H1 (cell line): ENCODE data around the gene RASGRP1. TPM values are rescaled to one million over a fixed set of nuclear protein-coding genes. Genes with fewer than 3 reads are reported as not detected.

Experiments
- CTCF ChIA-PET: fragments of 300-600 bp; sonication (Branson Sonifier 250); formaldehyde crosslinking; loops from one replicate; lab custom pipeline; 2021; ENCODE audit not compliant: partially characterized antibody; lab: Charles Lee
- POLR2A ChIA-PET: fragments of 300-600 bp; sonication (Branson Sonifier 250); formaldehyde crosslinking; loops from one replicate; lab custom pipeline; 2021; ENCODE audit warnings: inconsistent platforms; ENCODE audit not compliant: partially characterized antibody; lab: Charles Lee
- DNase-seq, 2 experiments: peaks; one replicate each; pipeline versions ENCODE4 v3.0.0 to v3.0.0-alpha.2; 2010 to 2022; ENCODE audit warnings: low spot score in 2 of 2, low read depth in 1 of 2, mixed read lengths in 1 of 2
- FAIRE-seq: peaks from 2 replicates; lab custom pipeline; 2011; peaks lifted over from hg19 to GRCh38; lab: Jason Lieb, UNC
- H2AFZ ChIP-seq: 2 replicates; pipeline ENCODE4 v1.8.1; 2012; ENCODE audit warnings: low read length, inconsistent platforms
- H2AK5ac ChIP-seq: 2 replicates; pipeline ENCODE4 v1.6.1; 2013; ENCODE audit warnings: low read depth, low read length
- H2BK120ac ChIP-seq: replicated peaks from 2 replicates; pipeline ENCODE3; 2013; ENCODE audit warnings: low read depth, low read length, inconsistent platforms
- H2BK12ac ChIP-seq: 2 replicates; pipeline ENCODE4 v1.6.1; 2013; ENCODE audit warnings: low read depth, low read length
- H2BK15ac ChIP-seq: 2 replicates; pipeline ENCODE4 v1.6.1; 2013; ENCODE audit warnings: low read length
- H2BK20ac ChIP-seq: 2 replicates; pipeline ENCODE4 v1.6.1; 2013; ENCODE audit warnings: low read length
- H2BK5ac ChIP-seq: 2 replicates; pipeline ENCODE4 v1.6.1; 2013; ENCODE audit warnings: low read depth, low read length
- H3K14ac ChIP-seq: 2 replicates; pipeline ENCODE4 v1.6.1; 2013; ENCODE audit warnings: inconsistent platforms; ENCODE audit not compliant: insufficient read length
- H3K18ac ChIP-seq: 2 replicates; pipeline ENCODE4 v1.6.1; 2013; ENCODE audit warnings: low read length; ENCODE audit errors: extremely low read depth
- H3K23ac ChIP-seq: 2 replicates; pipeline ENCODE4 v1.6.1; 2013; ENCODE audit warnings: inconsistent platforms; ENCODE audit not compliant: insufficient read length
- H3K23me2 ChIP-seq: 2 replicates; pipeline ENCODE4 v1.6.1; 2013; ENCODE audit warnings: low read depth, low read length
- H3K27ac ChIP-seq: 2 replicates; pipeline ENCODE4 v1.6.1; 2011; ENCODE audit warnings: low read depth, low read length, inconsistent platforms
- H3K27me3 ChIP-seq, 4 experiments: replicated peaks in 1 of 4; 1 replicate in 1 of 4; 2 replicates in 3 of 4; pipeline versions ENCODE4 v1.6.1 to v1.8.1; 2011 to 2013; ENCODE audit warnings: low read length in 3 of 4, mild to moderate bottlenecking in 3 of 4, inconsistent platforms in 2 of 4, mixed read lengths in 2 of 4, moderate library complexity in 1 of 4; ENCODE audit not compliant: control insufficient read depth in 3 of 4, insufficient read depth in 3 of 4; ENCODE audit errors: extremely low read depth in 1 of 4
- H3K36me3 ChIP-seq, 4 experiments: 2 replicates each; pipeline versions ENCODE4 v1.6.1 to v1.8.1; 2011 to 2013; ENCODE audit warnings: mild to moderate bottlenecking in 4 of 4, low read length in 3 of 4, moderate library complexity in 2 of 4, control low read depth in 1 of 4, inconsistent platforms in 1 of 4; ENCODE audit not compliant: insufficient read depth in 4 of 4, control insufficient read depth in 2 of 4
- H3K4ac ChIP-seq: replicated peaks from 2 replicates; pipeline ENCODE3; 2013; ENCODE audit warnings: low read length, low read depth, mixed read lengths, inconsistent platforms; ENCODE audit not compliant: insufficient read length
- H3K4me1 ChIP-seq, 4 experiments: replicated peaks in 1 of 4; 1 replicate in 1 of 4; 2 replicates in 3 of 4; pipeline versions ENCODE4 v1.6.1 to v1.8.1; 2011 to 2013; ENCODE audit warnings: low read length in 3 of 4, inconsistent platforms in 2 of 4, mixed read lengths in 1 of 4; ENCODE audit not compliant: insufficient read depth in 4 of 4, control insufficient read depth in 3 of 4
- H3K4me2 ChIP-seq, 2 experiments: 2 replicates each; pipeline versions ENCODE4 v1.6.1 to v1.8.1; 2011 to 2013; ENCODE audit warnings: low read depth in 2 of 2, low read length in 2 of 2, control low read depth in 1 of 2, inconsistent platforms in 1 of 2, mild to moderate bottlenecking in 1 of 2; ENCODE audit not compliant: insufficient read depth in 1 of 2
- H3K4me3 ChIP-seq, 4 experiments: fragments of 200-600, 300-600 bp in 1 of 4; sonication (generic), shearing (Covaris generic), sonication (Bioruptor Twin) in 1 of 4; 2 replicates each; pipeline versions ENCODE4 v1.5.1 to v1.8.1; 2011 to 2016; ENCODE audit warnings: low read length in 4 of 4, low read depth in 3 of 4, control low read depth in 2 of 4, inconsistent platforms in 2 of 4, mild to moderate bottlenecking in 2 of 4, mixed read lengths in 1 of 4, moderate library complexity in 1 of 4; ENCODE audit not compliant: insufficient read depth in 2 of 4; ENCODE audit errors: extremely low read depth in 1 of 4
- H3K56ac ChIP-seq: replicated peaks from 2 replicates; pipeline ENCODE3; 2013; ENCODE audit warnings: low read depth, mild to moderate bottlenecking, mixed read lengths, low read length, inconsistent platforms; ENCODE audit not compliant: insufficient read length
- H3K79me1 ChIP-seq: 2 replicates; pipeline ENCODE4 v1.6.1; 2013; ENCODE audit warnings: low read depth, low read length, control low read depth
- H3K79me2 ChIP-seq, 2 experiments: 2 replicates each; pipeline versions ENCODE4 v1.6.1 to v1.8.1; 2012 to 2013; ENCODE audit warnings: low read length in 2 of 2, mild to moderate bottlenecking in 2 of 2, inconsistent platforms in 1 of 2; ENCODE audit not compliant: insufficient read depth in 2 of 2, control insufficient read depth in 1 of 2
- H3K9ac ChIP-seq, 4 experiments: replicated peaks in 1 of 4; 1 replicate in 1 of 4; 2 replicates in 3 of 4; pipeline versions ENCODE4 v1.6.1 to v1.8.1; 2011 to 2013; ENCODE audit warnings: low read depth in 3 of 4, low read length in 3 of 4, control low read depth in 2 of 4, mild to moderate bottlenecking in 2 of 4, moderate library complexity in 2 of 4, inconsistent platforms in 1 of 4; ENCODE audit errors: extremely low read depth in 1 of 4
- H3K9me3 ChIP-seq, 2 experiments: 2 replicates each; pipeline versions ENCODE4 v1.6.1 to v1.8.1; 2012 to 2013; ENCODE audit warnings: mild to moderate bottlenecking in 2 of 2, moderate library complexity in 2 of 2, control low read depth in 1 of 2, inconsistent platforms in 1 of 2, low read depth in 1 of 2, low read length in 1 of 2, mixed read lengths in 1 of 2; ENCODE audit not compliant: insufficient read depth in 2 of 2
- H4K20me1 ChIP-seq, 2 experiments: replicated peaks in 1 of 2; 2 replicates each; pipeline versions ENCODE3 to v1.8.1; 2011 to 2013; ENCODE audit warnings: inconsistent platforms in 2 of 2, low read length in 2 of 2, mild to moderate bottlenecking in 1 of 2; ENCODE audit not compliant: insufficient read depth in 2 of 2, control insufficient read depth in 1 of 2
- H4K5ac ChIP-seq: 2 replicates; pipeline ENCODE4 v1.6.1; 2013; ENCODE audit warnings: low read length, low read depth, mixed read lengths, inconsistent platforms; ENCODE audit not compliant: insufficient read length
- H4K8ac ChIP-seq: 2 replicates; pipeline ENCODE4 v1.8.0; 2013; ENCODE audit warnings: mild to moderate bottlenecking, moderate library complexity, low read length, inconsistent platforms; ENCODE audit not compliant: insufficient read depth; ENCODE audit errors: extremely low read depth
- H4K91ac ChIP-seq: replicated peaks from 2 replicates; pipeline ENCODE3; 2013; ENCODE audit warnings: low read length, mixed read lengths, inconsistent platforms; ENCODE audit not compliant: insufficient read length
- BCL11A ChIP-seq, 2 experiments: IDR thresholded peaks; one replicate each; pipeline ENCODE4 v1.6.1; 2011; ENCODE audit warnings: low read depth in 2 of 2, low read length in 2 of 2, mild to moderate bottlenecking in 2 of 2
- CEBPB ChIP-seq: IDR thresholded peaks from 2 replicates; pipeline ENCODE4 v1.6.1; 2012; ENCODE audit warnings: low read depth, low read length
- RBBP5 ChIP-seq: IDR thresholded peaks from 2 replicates; pipeline ENCODE4 v1.7.1; 2012; ENCODE audit warnings: low read depth, mild to moderate bottlenecking, inconsistent platforms, low read length, moderate library complexity, borderline replicate concordance
- TAF7 ChIP-seq: optimal IDR thresholded peaks from 2 replicates; pipeline ENCODE3; 2011; ENCODE audit warnings: low read depth, mild to moderate bottlenecking, inconsistent platforms, low read length, moderate library complexity, borderline replicate concordance
- WGBS, 2 experiments: shearing (Covaris generic) in 1 of 2; methylation state at CpG; one replicate each; pipeline versions ENCODE4 v1.1.6 to v1.1.7; 2013 to 2015; ENCODE audit warnings: low lambda C conversion rate in 2 of 2, mixed read lengths in 2 of 2, inconsistent platforms in 1 of 2, low coverage in 1 of 2, missing lambda C conversion rate in 1 of 2; ENCODE audit not compliant: insufficient replicate concordance in 2 of 2, insufficient coverage in 1 of 2, insufficient read length in 1 of 2; ENCODE audit errors: extremely low coverage in 1 of 2, missing lambda C conversion rate in 1 of 2; 5-methylcytosine and 5-hydroxymethylcytosine counted together
- polyA plus RNA-seq, 7 experiments: library from polyadenylated mRNA; depleted of rRNA in 3 of 7; stranded (reverse) in 5 of 7; unstranded in 2 of 7; fragments of >200 nt in 5 of 7; fragments of 200-250 nt in 2 of 7; gene quantifications; 1 replicate in 5 of 7; 2 replicates in 1 of 7; 4 replicates in 1 of 7; pipeline versions ENCODE4 v1.2.1 to v1.2.3, GENCODE V29; 2011 to 2013; ENCODE audit warnings: missing spikeins in 2 of 7, mixed read lengths in 2 of 7
- total RNA-seq: library from RNA; stranded (reverse); fragmentation: NEBNext Ultra II Directional; extraction: Animal tissue kit (Norgen Biotek cat#: 25700); gene quantifications from 2 replicates; pipeline ENCODE4 v1.2.1, GENCODE V29; 2021

RASGRP1 gene
- total and polyA plus RNA-seq, 2 of the 8 experiments (the other 6 are each of a cell fraction or from before 2014, with no cell fraction given) = 1.1 to 2.1 TPM

DNA sequence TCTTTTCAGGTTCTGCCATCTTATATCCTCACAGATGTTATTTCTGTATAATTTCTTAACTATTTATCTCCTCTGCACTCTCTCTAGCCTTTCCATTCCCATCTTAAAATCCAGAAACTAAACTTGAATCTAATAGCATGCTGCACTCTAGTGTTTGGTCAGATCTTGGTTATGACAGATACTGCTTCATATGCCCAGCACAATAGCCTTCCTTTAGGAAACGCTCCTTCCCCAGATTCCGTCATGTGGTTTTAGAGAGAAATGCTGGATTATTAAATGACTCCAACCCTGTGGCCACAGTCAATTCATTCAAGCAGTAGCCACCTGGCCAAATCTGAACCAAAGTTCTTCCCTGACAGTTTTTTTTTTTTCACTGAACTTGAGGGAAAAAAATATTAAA lies 19.4 kb downstream of the RASGRP1 start:
- H2BK12ac ChIP-seq = no peak overlapping the region
- no peak overlapping the region for H2BK20ac ChIP-seq
- H3K14ac ChIP-seq = no peak overlapping the region
- no peak overlapping the region for H2AFZ ChIP-seq
- H4K20me1 ChIP-seq = no peaks in the 10 kb centered on the region
- FAIRE-seq = no peak
- H3K9ac ChIP-seq = no peak overlapping the region
- no peak overlapping the region for H2AK5ac ChIP-seq
- H3K4me2 ChIP-seq = no peak overlapping the region
- CTCF ChIA-PET = interaction anchor here (0.6 to 1.2 kb wide), 2 partner anchors 119 to 137 kb away, joined by 3 read pairs; no protein-coding TSS in a partner anchor
- no peak overlapping the region for H2BK15ac ChIP-seq
- H3K27me3 ChIP-seq = no peaks in the 10 kb centered on the region
- no peak overlapping the region for H2BK120ac ChIP-seq
- H3K56ac ChIP-seq = no peak overlapping the region
- DNase-seq = no peak
- no peaks in the 10 kb centered on the region for H3K23me2 ChIP-seq
- no peak overlapping the region for H4K8ac ChIP-seq
- H3K23ac ChIP-seq = no peak overlapping the region
- H3K79me2 ChIP-seq = no peaks in the 10 kb centered on the region
- H4K5ac ChIP-seq = no peak overlapping the region
- H3K9me3 ChIP-seq = no peaks in the 10 kb centered on the region
- H3K4ac ChIP-seq = no peak overlapping the region
- no peak overlapping the region for H3K27ac ChIP-seq
- no peaks in the 10 kb centered on the region for H3K36me3 ChIP-seq
- H3K4me1 ChIP-seq = peaks cover 0 to 3% (median 0%) of the 10 kb centered on the region in 4 experiments; a peak in 1 of 7 replicates
- H4K91ac ChIP-seq = no peak overlapping the region
- no peak overlapping the region for H2BK5ac ChIP-seq
- no peak overlapping the region for H3K18ac ChIP-seq
- H3K79me1 ChIP-seq = no peaks in the 10 kb centered on the region
- H3K4me3 ChIP-seq = no peak overlapping the region
- POLR2A ChIA-PET = no interaction called here
- WGBS, 2 experiments = 94% methylated on average over 2 of the region's 2 CpGs; no CpG with 5 or more reads in 1 of the 2 experiments
- TF ChIP-seq TAF7 = no peak
- TF ChIP-seq CEBPB = no peak
- TF ChIP-seq RBBP5 = no peak
- TF ChIP-seq BCL11A (IDR thresholded peaks at IDR 0.05; ENCODE audit: low read depth in 2 of 2, low read length in 2 of 2) = no peak
